Adrenal gland (tissue), 5 donors: ENCODE results near the gene FAR2.

Experiments
- POLR2A ChIP-seq, 2 donors: fragments of 450-650 bp; IDR thresholded peaks; one replicate each; pipeline ENCODE4 v1.6.1; 2017; ENCODE audit warnings: antibody characterized with exemption in 2 of 2, mild to moderate bottlenecking in 2 of 2, moderate library complexity in 1 of 2
- TF ChIP-seq, protein P1 (sequence below), 6 experiments: fragments of 450-650 bp in 4 of 6; fragments of 200-600 bp in 2 of 6; sonication (generic) in 1 of 6; IDR thresholded peaks; 1 replicate in 5 of 6; 2 replicates in 1 of 6; pipeline versions ENCODE4 v1.5.1 to v1.8.0; 2016 to 2021; ENCODE audit warnings: antibody characterized with exemption in 6 of 6, mild to moderate bottlenecking in 2 of 6, moderate library complexity in 1 of 6
- donor health status: DM: no; HTN: no; CAD: no.

DNA sequence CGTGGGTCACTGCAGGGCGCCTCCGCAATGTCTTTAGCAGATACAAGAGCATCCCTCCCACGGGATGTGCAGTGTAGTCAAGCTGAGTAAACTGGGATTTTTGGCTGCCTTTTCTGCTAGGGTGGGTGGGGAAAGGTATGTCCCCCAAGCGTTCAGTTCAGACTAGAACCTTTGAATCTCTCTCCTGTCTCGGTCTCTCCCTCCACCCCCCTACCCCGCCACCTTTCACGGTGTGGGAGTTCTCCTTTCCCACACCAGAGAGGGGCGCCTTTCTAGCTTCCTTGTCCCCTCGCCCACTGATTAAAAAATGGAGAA, 525 bp upstream of the FAR2 start:
- TF ChIP-seq, protein P1, sequence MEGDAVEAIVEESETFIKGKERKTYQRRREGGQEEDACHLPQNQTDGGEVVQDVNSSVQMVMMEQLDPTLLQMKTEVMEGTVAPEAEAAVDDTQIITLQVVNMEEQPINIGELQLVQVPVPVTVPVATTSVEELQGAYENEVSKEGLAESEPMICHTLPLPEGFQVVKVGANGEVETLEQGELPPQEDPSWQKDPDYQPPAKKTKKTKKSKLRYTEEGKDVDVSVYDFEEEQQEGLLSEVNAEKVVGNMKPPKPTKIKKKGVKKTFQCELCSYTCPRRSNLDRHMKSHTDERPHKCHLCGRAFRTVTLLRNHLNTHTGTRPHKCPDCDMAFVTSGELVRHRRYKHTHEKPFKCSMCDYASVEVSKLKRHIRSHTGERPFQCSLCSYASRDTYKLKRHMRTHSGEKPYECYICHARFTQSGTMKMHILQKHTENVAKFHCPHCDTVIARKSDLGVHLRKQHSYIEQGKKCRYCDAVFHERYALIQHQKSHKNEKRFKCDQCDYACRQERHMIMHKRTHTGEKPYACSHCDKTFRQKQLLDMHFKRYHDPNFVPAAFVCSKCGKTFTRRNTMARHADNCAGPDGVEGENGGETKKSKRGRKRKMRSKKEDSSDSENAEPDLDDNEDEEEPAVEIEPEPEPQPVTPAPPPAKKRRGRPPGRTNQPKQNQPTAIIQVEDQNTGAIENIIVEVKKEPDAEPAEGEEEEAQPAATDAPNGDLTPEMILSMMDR (IDR thresholded peaks at IDR 0.05) = no peak
- TF ChIP-seq POLR2A (IDR thresholded peaks at IDR 0.05) = no peak
